ENCODE results near the gene GAREM1. TPM values are rescaled to one million over a fixed set of nuclear protein-coding genes. Genes with fewer than 3 reads are reported as not detected.

Gene GAREM1
- total RNA-seq, 1 experiment from 2014 or later = 11.1 TPM

- no peak overlapping the region for H2AFZ ChIP-seq (ENCODE audit: low read depth, low read length, poor library complexity, severe bottlenecking)
- peaks cover 0 to 5% of the 10 kb centered on the region in 2 experiments; a peak in 1 of 4 replicates for H3K4me1 ChIP-seq (ENCODE audit: control insufficient read depth in 1 of 2, insufficient read depth in 2 of 2, low read length in 2 of 2)
- no peaks in the 10 kb centered on the region for H3K9me3 ChIP-seq (ENCODE audit: control insufficient read depth in 1 of 2, insufficient read depth in 1 of 2, low read depth in 1 of 2, low read length in 2 of 2)
- no peak overlapping the region for H3K27ac ChIP-seq (ENCODE audit: low read depth, low read length)
- DNase-seq (ENCODE audit: low read depth, low spot score) (no peak), ATAC-seq (no peak)
- no peaks in the 10 kb centered on the region for H3K27me3 ChIP-seq (ENCODE audit: insufficient read depth, low read length)
- no peaks in the 10 kb centered on the region for H3K9me2 ChIP-seq (ENCODE audit: insufficient read depth)
- H3K9ac ChIP-seq (ENCODE audit: low read length) = no peak overlapping the region
- no peaks in the 10 kb centered on the region for H3K36me3 ChIP-seq (ENCODE audit: control insufficient read depth in 1 of 2, insufficient read depth in 2 of 2, low read length in 2 of 2)
- ChIA-PET POLR2A (no interaction called here), CTCF (no interaction called here), RAD21 (ENCODE audit: low non-redundant PET in 1 of 2, low total read pairs in 2 of 2, uncharacterized antibody in 2 of 2, unreplicated experiment in 2 of 2) (no interaction called here)
- H3K4me2 ChIP-seq (ENCODE audit: low read length) = no peak overlapping the region
- no TSS peak for BruUV-seq (replicated peaks)
- intact Hi-C loops (cut with micrococcal nuclease) = no loop called here
- H3K4me3 ChIP-seq (replicated peaks in 1 of 2; ENCODE audit: low read depth in 1 of 2, low read length in 2 of 2) = no peak overlapping the region
- H4K20me1 ChIP-seq (ENCODE audit: insufficient read depth) = no peaks in the 10 kb centered on the region
- no peaks in the 10 kb centered on the region for H3K79me2 ChIP-seq (ENCODE audit: insufficient read depth, low read length)
- TF ChIP-seq, protein P1, sequence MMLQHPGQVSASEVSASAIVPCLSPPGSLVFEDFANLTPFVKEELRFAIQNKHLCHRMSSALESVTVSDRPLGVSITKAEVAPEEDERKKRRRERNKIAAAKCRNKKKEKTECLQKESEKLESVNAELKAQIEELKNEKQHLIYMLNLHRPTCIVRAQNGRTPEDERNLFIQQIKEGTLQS (IDR thresholded peaks at IDR 0.05) = no peak
- TF ChIP-seq JUND (IDR thresholded peaks at IDR 0.05) (no peak), YY1 (IDR thresholded peaks at IDR 0.05; ENCODE audit: extremely low read depth, insufficient replicate concordance, low read depth, low read length) (no peak), CTCF (IDR thresholded peaks at IDR 0.05 in 2 of 3, conservative IDR thresholded peaks at IDR 0.05 in 1 of 3; ENCODE audit: borderline replicate concordance in 1 of 3, insufficient read depth in 1 of 3, low read depth in 2 of 3, low read length in 2 of 3) (no peak), ZFX (IDR thresholded peaks at IDR 0.05) (no peak), CBX3 (IDR thresholded peaks at IDR 0.05; ENCODE audit: low read depth) (no peak), EGR1 (IDR thresholded peaks at IDR 0.05; ENCODE audit: low read depth) (no peak), SP1 (IDR thresholded peaks at IDR 0.05; ENCODE audit: low read depth) (no peak), FOSL1 (IDR thresholded peaks at IDR 0.05; ENCODE audit: low read depth) (no peak), CEBPB (IDR thresholded peaks at IDR 0.05; ENCODE audit: low read depth) (no peak), EZH2phosphoT487 (IDR thresholded peaks at IDR 0.05; ENCODE audit: borderline replicate concordance) (no peak), MAX (IDR thresholded peaks at IDR 0.05) (no peak), SRF (IDR thresholded peaks at IDR 0.05; ENCODE audit: low read depth) (no peak), SIN3A (IDR thresholded peaks at IDR 0.05; ENCODE audit: low read depth) (no peak), TCF7L2 (IDR thresholded peaks at IDR 0.05; ENCODE audit: borderline replicate concordance, extremely low read depth, insufficient read depth, insufficient read length) (no peak), EZH2 (IDR thresholded peaks at IDR 0.05) (no peak), RAD21 (IDR thresholded peaks at IDR 0.05; ENCODE audit: low read depth) (no peak), ZNF274 (IDR thresholded peaks at IDR 0.05; ENCODE audit: low read depth, low read length) (no peak), POLR2AphosphoS5 (IDR thresholded peaks at IDR 0.05; ENCODE audit: low read depth, low read length) (no peak)
Measured at GRCh38 chr18:32297579-32298170, 173.0 kb downstream of the GAREM1 start.

Measured in HCT116 (cell line).